ENCODE measurements around the gene NFILZ.
"Not testable (repeated sequence)": the region's sequence is repeated elsewhere in the genome, so short reads cannot be mapped to it uniquely, and the experiment has no call there.

Gene NFILZ

GRCh38 chr19:8635422-8635821 is 5.0 kb downstream of the NFILZ start:
- H3K4me1 Mint-ChIP-seq: peaks cover 20% of the 10 kb centered on the region
- H3K4me3 Mint-ChIP-seq: no peak overlapping the region
- no peak for TF ChIP-seq CTCF (IDR thresholded peaks at IDR 0.05)
- no peak overlapping the region for H3K27ac Mint-ChIP-seq
- peaks cover 13% of the 10 kb centered on the region for H3K27me3 Mint-ChIP-seq (ENCODE audit: low read depth, poor library complexity)
- H3K36me3 Mint-ChIP-seq (ENCODE audit: low read depth): no peaks in the 10 kb centered on the region
- DNase-seq: no peak
- peaks cover 3% of the 10 kb centered on the region for H3K9me3 Mint-ChIP-seq

GRCh38 chr19:8637070-8637469 is 6.6 kb downstream of the NFILZ start:
- not testable (repeated sequence) for H3K36me3 Mint-ChIP-seq (ENCODE audit: low read depth); DNase-seq; H3K4me1 Mint-ChIP-seq; H3K9me3 Mint-ChIP-seq; H3K4me3 Mint-ChIP-seq
- peak overlapping the region; percentile 34 for H3K27ac Mint-ChIP-seq
- H3K27me3 Mint-ChIP-seq (ENCODE audit: low read depth, poor library complexity): peaks cover 24% of the 10 kb centered on the region

- no peak for DNase-seq
- H3K4me1 Mint-ChIP-seq: no peaks in the 10 kb centered on the region
- H3K36me3 Mint-ChIP-seq (ENCODE audit: low read depth): no peaks in the 10 kb centered on the region
- H3K4me3 Mint-ChIP-seq: no peak overlapping the region
- peaks cover 28% of the 10 kb centered on the region for H3K27me3 Mint-ChIP-seq (ENCODE audit: low read depth, poor library complexity)
- TF ChIP-seq CTCF (IDR thresholded peaks at IDR 0.05): no peak
- H3K27ac Mint-ChIP-seq: no peak overlapping the region
- H3K9me3 Mint-ChIP-seq: peaks cover 10% of the 10 kb centered on the region
Measured at GRCh38 chr19:8638078-8638619, 7.7 kb downstream of the NFILZ start.

- Mint-ChIP-seq H3K27me3 (ENCODE audit: low read depth, poor library complexity) (peaks cover 35% of the 10 kb centered on the region), H3K9me3 (peaks cover 10% of the 10 kb centered on the region), H3K4me1 (no peaks in the 10 kb centered on the region), H3K36me3 (ENCODE audit: low read depth) (no peaks in the 10 kb centered on the region), H3K27ac (no peak overlapping the region), H3K4me3 (no peak overlapping the region)
- DNase-seq: no peak
- no peak for TF ChIP-seq CTCF (IDR thresholded peaks at IDR 0.05)
Measured at GRCh38 chr19:8639821-8640401, 9.5 kb downstream of the NFILZ start.

GRCh38 chr19:8640402-8641004 is 10.1 kb downstream of the NFILZ start:
- Mint-ChIP-seq H3K4me1 (no peaks in the 10 kb centered on the region), H3K4me3 (no peak overlapping the region), H3K36me3 (ENCODE audit: low read depth) (no peaks in the 10 kb centered on the region), H3K27me3 (ENCODE audit: low read depth, poor library complexity) (peaks cover 32% of the 10 kb centered on the region), H3K27ac (no peak overlapping the region), H3K9me3 (peaks cover 10% of the 10 kb centered on the region)
- DNase-seq: no peak
- TF ChIP-seq CTCF (IDR thresholded peaks at IDR 0.05): no peak

- Mint-ChIP-seq H3K4me3 (no peak overlapping the region), H3K4me1 (no peaks in the 10 kb centered on the region), H3K27me3 (ENCODE audit: low read depth, poor library complexity) (peaks cover 35% of the 10 kb centered on the region), H3K9me3 (peaks cover 10% of the 10 kb centered on the region), H3K27ac (no peak overlapping the region), H3K36me3 (ENCODE audit: low read depth) (no peaks in the 10 kb centered on the region)
- no peak for TF ChIP-seq CTCF (IDR thresholded peaks at IDR 0.05)
- no peak for DNase-seq
Measured at GRCh38 chr19:8641221-8641907, 10.9 kb downstream of the NFILZ start.
